ENCODE data around the gene ERMP1.

- TF ChIP-seq CTCF (IDR thresholded peaks at IDR 0.05) (no peak), EZH2 (IDR thresholded peaks at IDR 0.05; ENCODE audit: borderline replicate concordance, insufficient read depth, low read depth, low read length, poor library complexity, severe bottlenecking) (no peak)
These were observed 89.8 kb downstream of the ERMP1 start for GRCh38 chr9:5743109-5743508.
